SH-SY5Y (cell line): ENCODE measurements around the gene FAM174C.

Experiments used
- GATA2 ChIP-seq: IDR thresholded peaks from 2 replicates; pipeline ENCODE4 v1.6.1; 2011; ENCODE audit warnings: mild to moderate bottlenecking, low read depth, low read length
- GATA3 ChIP-seq: IDR thresholded peaks from 2 replicates; pipeline ENCODE4 v1.6.1; 2011; ENCODE audit warnings: low read depth, mild to moderate bottlenecking, low read length, moderate library complexity

DNA sequence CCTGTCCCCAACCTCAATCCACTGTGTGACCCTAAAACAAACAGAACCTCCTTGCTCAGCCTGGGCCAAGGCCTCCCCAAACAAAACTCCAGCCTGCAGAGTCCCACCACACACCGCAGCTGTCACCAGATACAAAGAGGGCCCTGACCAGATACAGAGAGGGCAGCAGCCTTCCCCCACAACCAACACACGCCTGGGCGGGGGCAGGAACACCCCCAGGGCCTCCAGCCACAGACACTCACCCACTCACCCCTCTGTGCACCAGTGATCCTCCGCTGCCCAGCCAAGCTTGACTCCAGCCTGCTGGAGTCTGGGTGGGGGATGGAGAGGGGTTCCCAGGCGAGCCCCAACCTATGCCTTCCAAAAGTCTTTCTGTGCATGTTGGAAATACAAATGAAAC is 12.1 kb upstream of the FAM174C start:
- no peak for TF ChIP-seq GATA2
- no peak for TF ChIP-seq GATA3
